Activated naive CD8-positive, alpha-beta T cell treated with anti-CD3 and anti-CD28 coated beads, Interleukin-2, amount 50 U/mL, for 16 hours (primary cell): ENCODE results near the gene SLC30A3.
"Not testable (repeated sequence)": the region's sequence is repeated elsewhere in the genome, so short reads cannot be mapped to it uniquely, and the experiment has no call there.

Experiments used
- DNase-seq: peaks from one replicate; pipeline ENCODE4 v3.0.0-alpha.2; 2020; ENCODE audit warnings: low read depth, low spot score

Gene SLC30A3

GRCh38 chr2:27285481-27285880, 22.6 kb upstream of the SLC30A3 start:
- no peak for DNase-seq

- no peak for DNase-seq
These were observed 22.1 kb upstream of the SLC30A3 start for GRCh38 chr2:27284996-27285395.

- no peak for DNase-seq
These were observed 20.0 kb upstream of the SLC30A3 start for GRCh38 chr2:27282892-27283291.

- DNase-seq = no peak
These were observed 19.2 kb upstream of the SLC30A3 start, which contains the start of gene TRIM54 for GRCh38 chr2:27281855-27282559. TRIM54 (plus strand) TSS chr2:27282429; CDS start chr2:27282732, 303 bp downstream.

- DNase-seq = no peak
These were observed 18.6 kb upstream of the SLC30A3 start for GRCh38 chr2:27281442-27281841.

GRCh38 chr2:27280826-27281225, 18.0 kb upstream of the SLC30A3 start:
- DNase-seq = no peak

GRCh38 chr2:27278010-27278409, 15.2 kb upstream of the SLC30A3 start:
- no peak for DNase-seq

GRCh38 chr2:27275211-27276150, 12.6 kb upstream of the SLC30A3 start, which contains the start of gene DNAJC5G:
DNAJC5G (plus strand) TSS chr2:27275433; CDS start chr2:27276729, 1,296 bp downstream.
- no peak for DNase-seq

GRCh38 chr2:27272537-27273522, 10.0 kb upstream of the SLC30A3 start:
- not testable (repeated sequence) for DNase-seq

GRCh38 chr2:27271631-27272340, 8.9 kb upstream of the SLC30A3 start:
- DNase-seq = no peak

GRCh38 chr2:27270670-27271069, 7.8 kb upstream of the SLC30A3 start:
- no peak for DNase-seq

- DNase-seq = no peak
These were observed 7.3 kb upstream of the SLC30A3 start for GRCh38 chr2:27270131-27270530.

- not testable (repeated sequence) for DNase-seq
These were observed 5.4 kb upstream of the SLC30A3 start for GRCh38 chr2:27268296-27268695.

GRCh38 chr2:27265536-27265870, 2.7 kb upstream of the SLC30A3 start:
- DNase-seq = no peak

- DNase-seq = no peak
These were observed 2.1 kb upstream of the SLC30A3 start for GRCh38 chr2:27264753-27265535.

- DNase-seq = no peak
These were observed 1.5 kb upstream of the SLC30A3 start for GRCh38 chr2:27264253-27264752.

- DNase-seq = no peak
These were observed 723 bp upstream of the SLC30A3 start for GRCh38 chr2:27263287-27264252.

GRCh38 chr2:27261926-27262298, 935 bp downstream of the SLC30A3 start:
- DNase-seq = no peak
